ENCODE measurements around the gene NDUFA12.

- no peak for TF ChIP-seq POLR2A (IDR thresholded peaks at IDR 0.05; ENCODE audit: insufficient read depth in 1 of 2, low read depth in 2 of 2, low read length in 2 of 2)
- no peak for TF ChIP-seq KLF9 (CRISPR knock-in tag; IDR thresholded peaks at IDR 0.05; ENCODE audit: low read depth)
- TF ChIP-seq, protein P1, sequence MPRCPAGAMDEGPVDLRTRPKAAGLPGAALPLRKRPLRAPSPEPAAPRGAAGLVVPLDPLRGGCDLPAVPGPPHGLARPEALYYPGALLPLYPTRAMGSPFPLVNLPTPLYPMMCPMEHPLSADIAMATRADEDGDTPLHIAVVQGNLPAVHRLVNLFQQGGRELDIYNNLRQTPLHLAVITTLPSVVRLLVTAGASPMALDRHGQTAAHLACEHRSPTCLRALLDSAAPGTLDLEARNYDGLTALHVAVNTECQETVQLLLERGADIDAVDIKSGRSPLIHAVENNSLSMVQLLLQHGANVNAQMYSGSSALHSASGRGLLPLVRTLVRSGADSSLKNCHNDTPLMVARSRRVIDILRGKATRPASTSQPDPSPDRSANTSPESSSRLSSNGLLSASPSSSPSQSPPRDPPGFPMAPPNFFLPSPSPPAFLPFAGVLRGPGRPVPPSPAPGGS (CRISPR knock-in tag; IDR thresholded peaks at IDR 0.05) = no peak
- no peak for TF ChIP-seq GTF3A (CRISPR knock-in tag; conservative IDR thresholded peaks at IDR 0.05)
- no peak for TF ChIP-seq GRHL1 (CRISPR knock-in tag; conservative IDR thresholded peaks at IDR 0.05)
Measured at GRCh38 chr12:94970560-94970959, 32.9 kb downstream of the NDUFA12 start.
